NCI-H1105 (cell line): ENCODE measurements around the gene RIPPLY1.

Experiments
- DNase-seq: peaks from one replicate; lab custom pipeline; 2025; lab: John Stamatoyannopoulos, UW

Gene RIPPLY1, protein sequence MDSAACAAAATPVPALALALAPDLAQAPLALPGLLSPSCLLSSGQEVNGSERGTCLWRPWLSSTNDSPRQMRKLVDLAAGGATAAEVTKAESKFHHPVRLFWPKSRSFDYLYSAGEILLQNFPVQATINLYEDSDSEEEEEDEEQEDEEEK

GRCh38 chrX:106903291-106903824 lies at the start of gene RIPPLY1:
Gene RIPPLY1 (minus strand): TSS chrX:106903341. CDS start chrX:106903287, 54 bp downstream.
- no peak for DNase-seq

DNA sequence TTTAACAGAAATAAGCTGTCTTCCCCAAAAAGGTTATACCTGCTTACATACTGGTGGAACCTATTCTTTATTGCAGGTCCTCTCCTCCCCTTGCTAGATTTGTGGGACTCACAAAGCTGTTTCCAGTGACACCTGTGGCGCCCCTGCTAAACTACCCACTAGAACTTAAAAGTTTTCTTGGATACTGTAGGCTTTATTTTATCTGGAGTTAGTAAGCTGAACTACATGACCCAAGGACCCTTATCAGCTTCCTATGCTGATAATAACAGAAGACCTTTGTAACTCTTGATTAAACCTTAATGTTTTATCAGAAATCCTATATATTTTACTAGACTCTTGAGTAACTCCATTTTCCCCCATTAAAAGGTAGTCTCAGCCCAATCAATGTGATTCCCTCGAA lies 49.4 kb upstream of the RIPPLY1 start:
- no peak for DNase-seq

GRCh38 chrX:106952089-106952488 lies 48.9 kb upstream of the RIPPLY1 start:
- DNase-seq = no peak

DNA sequence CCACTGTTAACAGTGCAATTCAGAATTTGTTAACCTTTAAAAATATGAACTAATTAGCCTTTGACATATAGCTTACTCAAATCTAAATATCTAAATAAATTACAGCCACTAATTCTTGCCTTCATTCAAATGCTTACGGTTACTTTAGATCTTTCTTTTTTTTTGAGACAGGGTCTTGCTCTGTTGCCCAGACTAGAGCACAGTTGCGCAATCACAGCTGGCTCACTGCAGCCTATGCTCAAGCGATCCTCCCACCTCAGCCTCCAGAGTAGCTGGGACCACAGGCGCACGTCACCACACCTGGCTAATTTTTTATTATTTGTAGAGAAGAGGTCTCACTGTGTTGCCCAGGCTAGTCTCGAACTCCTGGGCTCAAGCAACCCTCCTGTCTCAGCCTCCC lies 48.1 kb upstream of the RIPPLY1 start:
- DNase-seq = no peak

- DNase-seq = no peak
Measured at GRCh38 chrX:106950381-106950780, 47.2 kb upstream of the RIPPLY1 start.

- DNase-seq = no peak
Measured at GRCh38 chrX:106949366-106949765, 46.2 kb upstream of the RIPPLY1 start.

DNA sequence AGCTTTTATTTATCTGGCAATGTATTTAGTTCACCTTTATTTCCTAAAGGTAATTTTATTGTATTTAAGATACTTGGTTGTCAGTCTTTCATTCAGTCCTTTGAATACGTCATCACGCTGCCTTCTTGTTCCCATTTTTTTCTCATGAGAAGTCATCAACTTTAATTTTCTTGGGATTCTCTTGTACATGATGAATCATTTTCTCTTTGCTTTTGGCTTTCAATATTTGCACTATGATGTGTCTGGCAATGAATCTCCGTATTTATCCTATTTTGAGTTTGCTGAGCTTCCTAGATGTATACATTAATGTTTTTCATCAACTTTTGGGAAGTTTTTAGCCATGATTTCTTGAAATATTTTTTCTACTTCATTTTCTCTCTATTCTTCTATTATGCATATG lies 45.5 kb upstream of the RIPPLY1 start:
- DNase-seq = no peak

DNA sequence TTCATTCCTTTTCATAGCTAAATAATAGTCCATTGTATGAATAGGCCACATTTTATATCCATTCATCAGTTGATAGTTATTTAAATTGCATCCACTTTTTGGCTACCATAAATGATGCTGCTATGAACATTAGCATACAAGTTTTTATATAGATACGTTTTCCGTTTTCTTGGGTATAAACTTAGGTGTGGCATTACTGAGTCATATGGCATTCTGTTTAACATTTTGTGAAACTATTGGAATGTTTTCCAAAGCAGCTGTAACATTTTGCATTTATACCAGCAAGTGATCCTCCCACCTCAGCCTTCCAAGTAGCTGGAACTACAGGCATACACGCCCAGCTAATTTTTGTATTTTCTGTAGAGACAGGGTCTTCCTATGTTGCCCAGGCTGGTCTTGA lies 43.3 kb upstream of the RIPPLY1 start:
- DNase-seq = no peak

- no peak for DNase-seq
Measured at GRCh38 chrX:106940068-106940467, 36.9 kb upstream of the RIPPLY1 start.

DNA sequence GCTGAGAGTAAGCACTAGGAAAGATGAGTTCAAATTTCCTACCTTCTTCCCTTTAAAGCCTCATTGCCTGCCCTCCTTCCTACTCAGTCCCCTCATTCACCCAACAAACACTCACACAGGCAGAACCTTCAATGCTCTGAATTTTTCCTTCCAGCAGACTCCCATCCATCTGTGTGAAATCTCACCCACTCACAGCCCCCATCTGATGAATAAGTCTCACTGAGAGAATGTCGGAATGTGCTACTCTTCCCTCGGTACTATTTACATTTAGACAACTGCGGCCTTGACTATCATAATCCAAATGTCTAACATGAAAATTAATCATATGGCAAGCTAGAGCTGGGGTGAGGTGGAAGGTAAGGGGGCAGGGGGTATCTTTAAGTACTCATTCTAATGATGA lies 36.4 kb upstream of the RIPPLY1 start:
- DNase-seq = no peak

- DNase-seq = no peak
Measured at GRCh38 chrX:106936246-106936645, 33.1 kb upstream of the RIPPLY1 start.

DNA sequence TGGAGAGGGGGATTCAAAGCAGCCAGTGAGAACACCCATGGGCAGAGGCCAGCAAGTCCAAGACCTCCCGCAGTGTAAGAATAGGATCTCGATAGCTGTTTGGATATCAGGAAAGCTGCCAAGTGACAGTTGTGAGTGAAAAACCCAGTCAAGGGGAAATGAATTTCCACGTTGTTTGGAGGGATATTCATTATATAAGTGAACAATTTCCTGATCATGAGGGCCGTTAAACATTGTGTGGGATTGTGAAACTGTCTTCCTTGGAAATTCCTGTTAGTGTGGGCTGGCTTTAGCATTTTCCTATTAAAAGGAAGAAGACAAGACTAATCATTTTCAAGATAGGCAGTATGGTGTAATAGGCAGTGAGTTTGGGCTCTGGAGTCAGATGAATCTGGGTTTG lies 32.0 kb upstream of the RIPPLY1 start:
- no peak for DNase-seq

GRCh38 chrX:106933538-106933961 lies 30.4 kb upstream of the RIPPLY1 start:
- DNase-seq = no peak

GRCh38 chrX:106932960-106933537 lies 29.9 kb upstream of the RIPPLY1 start:
- DNase-seq = no peak

DNA sequence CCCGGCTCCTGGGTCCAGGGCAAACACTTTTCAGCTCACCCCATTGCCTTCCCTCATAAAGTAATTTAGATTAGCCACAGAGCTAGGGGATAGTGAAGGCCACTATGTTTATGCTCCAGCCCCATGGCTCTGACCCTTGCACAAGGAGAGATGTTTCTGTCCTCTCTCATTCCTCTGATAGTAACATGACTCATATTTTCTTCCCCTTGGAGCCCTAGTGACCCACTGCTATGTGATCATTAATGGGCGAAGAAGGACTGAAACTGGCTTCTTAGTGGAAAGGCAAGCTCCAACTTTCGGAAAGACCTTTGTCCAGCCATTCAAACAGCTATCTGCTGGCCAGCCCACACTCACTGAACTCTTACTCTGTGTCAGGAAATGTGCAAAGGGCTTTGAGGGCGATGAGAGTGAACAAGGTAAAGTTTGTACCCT lies 29.4 kb upstream of the RIPPLY1 start:
- no peak for DNase-seq

DNA sequence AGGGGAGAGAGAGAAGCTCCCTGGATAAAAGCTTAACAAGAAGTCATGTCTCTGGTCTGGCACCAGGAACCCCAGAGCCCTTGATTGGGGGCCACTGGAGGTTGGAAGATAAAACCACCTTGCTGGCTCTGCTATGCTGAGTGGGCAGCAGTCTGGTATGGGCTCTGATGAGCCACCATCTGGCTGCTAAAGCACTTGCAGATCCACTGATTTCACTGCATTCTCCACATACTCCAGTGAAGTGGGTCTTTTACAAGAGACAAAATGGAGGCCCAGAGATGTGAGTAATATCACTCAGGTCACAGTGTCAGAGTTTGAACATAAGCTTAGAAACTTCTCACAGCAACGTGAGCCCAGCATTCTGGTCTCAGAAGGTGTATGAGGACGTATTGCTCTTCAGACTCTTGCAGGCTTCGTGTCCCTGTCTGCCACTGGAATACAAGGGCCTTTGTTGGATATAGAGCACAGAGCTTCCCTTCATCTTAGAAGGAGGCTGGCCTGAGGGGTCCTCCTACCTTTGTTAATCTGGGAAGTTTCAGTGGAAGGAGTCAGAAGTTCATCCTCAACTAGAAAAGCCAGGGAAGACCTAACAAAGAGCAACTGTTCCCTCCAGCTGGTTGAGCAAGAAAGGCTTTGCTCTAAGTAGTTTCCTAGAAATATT lies 28.8 kb upstream of the RIPPLY1 start:
- no peak for DNase-seq

- no peak for DNase-seq
Measured at GRCh38 chrX:106928227-106928626, 25.1 kb upstream of the RIPPLY1 start.

GRCh38 chrX:106927700-106928099 lies 24.6 kb upstream of the RIPPLY1 start:
- no peak for DNase-seq

- DNase-seq = no peak
Measured at GRCh38 chrX:106927023-106927422, 23.9 kb upstream of the RIPPLY1 start.

GRCh38 chrX:106921637-106922036 lies 18.5 kb upstream of the RIPPLY1 start:
- no peak for DNase-seq

GRCh38 chrX:106919932-106920452 lies 16.9 kb upstream of the RIPPLY1 start, which contains the start of gene CLDN2:
Gene CLDN2 (plus strand): TSS chrX:106920402. CDS start chrX:106928229, 7,827 bp downstream.
- no peak for DNase-seq

DNA sequence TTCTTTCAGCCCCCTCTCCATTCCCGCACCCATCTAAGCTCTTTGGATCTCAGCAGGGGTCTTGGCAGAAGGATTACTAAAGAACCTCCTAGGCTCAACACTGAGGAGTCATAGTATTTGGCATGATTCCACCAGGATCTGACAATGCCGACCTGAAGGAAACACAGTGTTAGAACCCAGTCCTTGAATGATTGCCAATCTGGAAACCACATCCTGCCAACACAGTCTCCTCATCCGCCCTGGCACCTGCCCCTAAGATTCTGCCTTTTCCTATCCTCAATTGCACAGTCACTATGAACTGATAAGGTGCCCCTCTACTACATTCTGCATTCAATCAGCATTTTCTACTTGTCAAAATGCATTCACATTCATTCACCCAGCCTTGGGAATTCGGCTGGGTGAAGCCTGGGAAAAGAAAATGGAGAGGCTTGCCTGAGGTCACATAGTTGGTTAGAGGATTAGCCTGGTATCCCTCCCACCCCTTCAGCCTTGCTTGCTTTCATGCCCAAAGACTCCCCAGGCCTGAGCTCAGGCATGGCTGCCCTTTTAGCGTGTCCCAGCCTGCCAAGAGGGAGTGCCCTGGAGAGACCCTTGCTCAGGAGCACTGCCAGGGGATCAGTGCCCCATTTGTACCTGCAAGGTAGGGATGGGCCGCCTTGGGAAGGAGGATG lies 14.8 kb upstream of the RIPPLY1 start:
- DNase-seq = peak; percentile 20
